GM21515 (cell line): ENCODE measurements around the gene MSRB3.
"Not testable (repeated sequence)": the region's sequence is repeated elsewhere in the genome, so short reads cannot be mapped to it uniquely, and the experiment has no call there.

Experiments used
- ATAC-seq: cut with Tn5 transposase; IDR thresholded peaks from one replicate; pipeline ENCODE4 v1.9.1; 2021; ENCODE audit not compliant: unreplicated experiment

Gene MSRB3

DNA sequence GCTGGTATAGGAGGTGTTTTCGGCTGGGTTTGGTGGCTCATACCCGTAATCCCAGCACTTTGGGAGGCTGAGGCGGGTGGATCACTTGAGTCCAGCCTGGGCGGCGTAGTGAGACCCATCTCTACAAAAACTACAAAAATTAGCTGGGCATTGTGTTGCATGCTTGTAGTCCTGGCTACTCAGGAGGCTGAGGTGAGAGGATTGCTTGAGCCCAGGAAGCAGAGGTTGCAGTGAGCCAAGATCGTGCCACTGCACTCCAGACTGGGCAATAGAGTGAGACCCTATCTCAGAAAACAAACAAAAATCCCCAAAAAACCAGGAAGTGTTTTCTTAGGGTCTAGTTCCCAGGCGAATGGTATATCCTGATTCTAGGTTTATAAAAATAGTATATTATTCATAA, 7.0 kb downstream of the MSRB3 start:
- ATAC-seq = not testable (repeated sequence)

DNA sequence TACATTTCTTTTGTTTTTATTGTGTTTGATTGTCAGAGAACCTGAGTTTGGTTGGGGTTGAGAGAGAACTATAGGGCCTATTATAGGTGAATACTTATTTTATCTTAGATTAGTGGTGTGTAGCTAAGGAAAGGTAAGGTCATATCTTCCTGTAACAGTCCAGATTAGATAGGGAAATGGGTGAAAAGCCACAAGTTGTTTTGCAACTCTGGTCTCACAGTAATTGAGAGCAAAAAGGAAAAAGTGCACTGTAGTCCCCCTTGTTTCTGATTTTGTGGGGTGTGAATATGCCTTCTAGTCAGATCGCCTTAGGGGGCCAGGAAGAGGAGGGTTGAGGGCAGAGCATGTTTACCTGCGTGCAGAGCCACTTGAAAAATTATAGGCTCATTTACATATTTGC, 8.9 kb downstream of the MSRB3 start:
- no peak for ATAC-seq

DNA sequence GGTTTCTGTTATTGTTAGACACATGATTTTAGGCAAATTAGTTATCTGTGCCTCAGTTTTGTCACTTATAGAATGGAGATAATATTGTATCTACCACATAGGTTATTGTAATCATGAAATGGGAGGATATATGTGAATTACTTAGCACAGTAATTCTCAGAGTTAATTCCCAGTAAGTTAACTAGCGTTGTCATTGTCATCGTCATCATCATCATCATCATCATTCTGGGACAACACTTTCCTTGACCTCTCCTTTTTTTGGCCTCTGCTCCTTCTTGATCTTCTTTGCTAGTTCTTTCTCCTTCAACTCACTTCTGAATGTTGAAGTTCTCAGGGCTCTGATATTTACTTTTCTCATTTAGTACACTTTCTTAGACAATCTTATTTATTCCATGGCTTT, 13.8 kb downstream of the MSRB3 start:
- ATAC-seq = no peak

GRCh38 chr12:65293735-65294134, 15.3 kb downstream of the MSRB3 start:
- no peak for ATAC-seq

- no peak for ATAC-seq
These were observed 16.3 kb downstream of the MSRB3 start for GRCh38 chr12:65294641-65295262.

- ATAC-seq = no peak
These were observed 18.2 kb downstream of the MSRB3 start for GRCh38 chr12:65296508-65297265.

- ATAC-seq = no peak
These were observed 21.6 kb downstream of the MSRB3 start for GRCh38 chr12:65300097-65300496.

DNA sequence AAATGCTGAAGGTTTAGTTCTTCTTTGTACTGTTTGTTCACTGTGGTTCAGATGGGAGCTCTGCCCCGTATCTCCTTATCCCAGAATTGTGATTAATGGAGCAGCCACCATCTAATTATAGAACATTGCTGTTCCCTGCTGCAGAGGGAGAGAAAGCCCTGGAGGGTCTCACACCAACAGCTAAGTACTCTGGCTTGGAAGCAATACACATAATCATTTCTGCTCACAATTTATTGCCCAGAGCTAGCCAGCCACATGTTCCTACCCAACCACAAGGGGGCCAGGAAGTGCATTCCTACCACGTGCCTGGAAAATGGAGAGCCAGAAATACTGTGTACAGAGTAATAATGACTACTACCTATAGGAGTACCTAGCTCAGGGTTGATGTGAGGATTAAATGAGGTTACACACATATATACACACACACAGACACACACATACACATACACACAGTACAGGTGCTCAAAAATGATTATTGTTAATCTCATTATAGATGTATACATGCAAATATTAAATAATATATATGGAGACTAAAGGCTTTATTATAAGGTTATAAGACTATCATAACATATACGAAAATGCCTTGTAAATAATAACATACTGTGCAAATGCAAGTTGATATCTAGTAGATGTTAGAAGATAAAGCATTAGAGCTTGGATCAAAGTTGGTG, 22.3 kb downstream of the MSRB3 start:
- ATAC-seq = no peak

GRCh38 chr12:65302891-65303290, 24.4 kb downstream of the MSRB3 start:
- ATAC-seq = no peak

DNA sequence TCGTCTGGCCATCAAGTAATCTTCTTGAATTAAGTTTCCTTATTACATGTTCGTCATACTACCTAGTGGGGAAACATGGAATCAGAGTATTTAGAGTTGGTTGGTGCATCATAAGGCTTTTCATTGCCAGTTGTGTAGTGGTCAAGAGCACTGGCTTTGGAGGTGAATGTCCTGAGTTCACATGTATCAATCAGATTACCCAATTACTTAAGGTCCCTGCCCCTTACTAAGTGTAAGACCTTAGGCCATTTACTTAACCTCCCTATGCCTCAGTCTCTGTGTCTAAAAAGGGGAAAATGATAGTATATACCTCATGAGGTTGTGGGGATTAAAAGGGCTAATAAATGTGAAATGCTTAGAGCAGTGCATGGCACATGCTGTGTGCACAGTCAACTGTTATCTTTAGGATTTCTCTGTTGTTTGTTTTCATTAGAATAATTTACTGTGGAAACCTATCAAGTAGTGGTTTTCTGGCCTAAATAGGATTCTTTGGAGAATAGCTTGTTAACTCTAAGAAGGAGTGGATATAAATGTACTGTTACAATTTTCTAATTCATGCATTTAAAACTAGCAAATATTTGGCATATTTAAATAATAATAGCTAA, 27.0 kb downstream of the MSRB3 start:
- no peak for ATAC-seq

DNA sequence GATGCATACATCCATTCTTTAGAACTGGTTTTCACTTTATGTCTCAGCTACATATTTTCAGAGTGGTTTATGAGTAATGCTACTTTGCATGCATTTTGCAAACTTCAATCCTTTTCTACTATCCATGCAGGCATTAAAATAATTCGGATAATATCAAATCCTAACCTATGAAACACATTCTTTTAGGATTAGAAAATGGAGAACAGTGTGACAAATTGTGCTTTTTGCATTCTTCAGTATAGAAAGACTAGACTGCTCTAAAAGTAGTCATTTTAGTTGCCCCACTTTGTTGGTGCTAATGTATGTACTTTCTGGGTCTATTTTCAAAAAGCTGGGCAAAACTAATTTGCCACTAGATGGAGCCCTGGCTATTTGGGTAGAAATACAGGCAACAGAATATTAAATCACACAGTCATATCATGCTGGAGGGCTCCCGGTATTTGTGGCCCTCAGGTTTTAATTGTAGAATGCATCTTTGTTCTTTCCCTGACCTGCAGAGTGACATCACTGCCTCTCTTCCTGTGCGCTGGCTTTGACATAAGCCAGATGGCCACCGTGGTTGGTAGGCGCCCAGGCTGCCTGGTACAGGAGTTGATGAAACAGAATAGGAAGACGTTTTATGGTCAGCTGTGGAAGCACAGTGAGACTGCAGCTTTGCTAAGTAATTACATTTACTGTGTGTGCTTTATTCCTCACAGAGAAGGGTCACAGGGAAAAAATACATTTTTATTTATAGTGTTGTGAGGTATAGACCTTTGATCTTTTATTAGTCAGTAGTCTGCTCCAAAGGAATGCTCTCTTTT, 28.1 kb downstream of the MSRB3 start:
- no peak for ATAC-seq

DNA sequence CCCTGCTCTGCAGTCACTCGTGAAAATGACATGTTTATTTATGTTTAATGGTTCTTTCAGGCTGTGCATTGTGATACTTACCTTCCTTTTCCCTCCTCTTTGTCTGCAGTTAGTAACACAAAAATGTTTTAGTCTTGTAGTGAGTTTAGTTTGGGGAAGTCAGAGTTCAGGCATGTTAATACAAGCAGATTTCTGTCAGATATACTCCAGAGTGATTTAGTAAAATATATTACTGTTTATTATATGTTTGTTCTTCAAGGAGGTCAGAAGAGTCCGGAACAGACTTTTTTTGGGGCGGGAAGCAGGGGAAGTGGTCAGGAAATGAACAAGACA, 28.7 kb downstream of the MSRB3 start:
- no peak for ATAC-seq

DNA sequence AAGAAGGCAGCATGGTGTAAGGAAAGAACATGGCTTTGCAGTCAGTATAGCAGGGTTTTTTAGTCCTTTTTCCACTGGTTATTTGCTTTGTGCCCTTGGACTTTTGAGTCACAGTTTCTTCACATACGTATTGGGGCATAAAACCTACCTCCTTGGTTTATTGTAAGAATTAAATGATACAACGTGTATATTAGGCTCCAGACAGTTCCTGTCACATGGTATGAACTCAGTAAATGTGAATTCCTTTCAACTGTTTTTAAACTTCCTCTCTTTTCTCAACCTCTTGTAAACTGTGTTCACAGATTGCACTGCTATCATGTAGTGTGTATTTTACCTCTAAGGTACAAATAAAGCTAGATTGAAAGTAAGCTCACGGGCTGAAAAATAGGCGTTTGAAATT, 29.5 kb downstream of the MSRB3 start:
- no peak for ATAC-seq

GRCh38 chr12:65308601-65309071, 30.2 kb downstream of the MSRB3 start:
- ATAC-seq = no peak

GRCh38 chr12:65311260-65311659, 32.8 kb downstream of the MSRB3 start:
- ATAC-seq = no peak

- ATAC-seq = no peak
These were observed 35.3 kb downstream of the MSRB3 start for GRCh38 chr12:65313719-65314317.

GRCh38 chr12:65315238-65315637, 36.8 kb downstream of the MSRB3 start:
- not testable (repeated sequence) for ATAC-seq

- ATAC-seq = no peak
These were observed 39.8 kb downstream of the MSRB3 start for GRCh38 chr12:65318186-65318685.

DNA sequence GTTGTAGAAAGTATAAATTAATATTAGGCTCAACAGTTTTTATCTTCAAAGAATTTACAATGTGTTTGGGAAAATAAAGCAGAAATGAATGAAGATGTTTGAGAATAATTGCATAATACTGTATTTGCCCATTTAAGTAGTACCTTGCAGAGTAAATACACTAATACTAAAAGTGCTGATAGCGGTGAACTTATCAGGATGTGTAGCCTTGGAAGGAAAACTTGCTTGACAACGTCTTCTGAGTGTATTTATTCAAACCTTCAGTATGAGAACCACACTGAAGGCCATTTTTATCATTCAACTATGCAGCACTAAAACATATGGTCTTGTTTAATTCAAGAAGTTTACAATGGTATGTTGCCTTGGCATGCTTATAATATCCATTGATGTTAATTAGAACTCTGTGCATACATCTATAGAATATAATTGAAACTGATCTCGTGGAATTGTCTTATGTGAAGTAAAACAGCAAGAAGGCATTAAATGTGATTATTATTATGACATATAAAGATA, 41.3 kb downstream of the MSRB3 start:
- ATAC-seq = no peak

- no peak for ATAC-seq
These were observed 44.6 kb downstream of the MSRB3 start for GRCh38 chr12:65323070-65323469.
